Mesenteric fat pad (tissue), 1 donor: ENCODE results near the gene KRT76. TPM values are rescaled to one million over a fixed set of nuclear protein-coding genes. Genes with fewer than 3 reads are reported as not detected.

Source experiments
- DNase-seq: peaks from one replicate; pipeline ENCODE4 v3.0.0-alpha.2; 2020; ENCODE audit warnings: low spot score
- total RNA-seq: library from RNA; stranded (reverse); fragmentation: NEBNext Ultra II Directional; extraction: Animal tissue kit (Norgen Biotek cat#: 25700); gene quantifications from one replicate; pipeline ENCODE4 v1.2.1, GENCODE V29; 2021
- donor health status: DM: yes; HTN: yes; CAD: no.

KRT76 gene
- total RNA-seq, 1 donor from 2014 or later, result not detected

GRCh38 chr12:52787324-52788191 is 10.4 kb upstream of the KRT76 start:
- DNase-seq, result no peak

GRCh38 chr12:52784909-52785308 is 7.8 kb upstream of the KRT76 start:
- no peak for DNase-seq

- DNase-seq, result no peak
Measured at GRCh38 chr12:52783563-52784316, 6.6 kb upstream of the KRT76 start.

GRCh38 chr12:52782502-52782901 is 5.4 kb upstream of the KRT76 start:
- no peak for DNase-seq

- DNase-seq, result peak; percentile 30
Measured at GRCh38 chr12:52781399-52782082, 4.4 kb upstream of the KRT76 start.

GRCh38 chr12:52779914-52780313 is 2.8 kb upstream of the KRT76 start:
- peak; percentile 28 for DNase-seq

- DNase-seq, result peak; percentile 47
Measured at GRCh38 chr12:52778833-52779232, 1.7 kb upstream of the KRT76 start.

GRCh38 chr12:52777566-52777965 is 421 bp upstream of the KRT76 start:
- DNase-seq, result peak; percentile 59

GRCh38 chr12:52776435-52776834 is 710 bp downstream of the KRT76 start:
- DNase-seq, result peak; percentile 74

GRCh38 chr12:52774629-52775250 is 2.4 kb downstream of the KRT76 start:
- peak; percentile 47 for DNase-seq

GRCh38 chr12:52772772-52773171 is 4.4 kb downstream of the KRT76 start:
- DNase-seq, result no peak

- no peak for DNase-seq
Measured at GRCh38 chr12:52772188-52772587, 5.0 kb downstream of the KRT76 start.

- DNase-seq, result no peak
Measured at GRCh38 chr12:52771505-52771904, 5.6 kb downstream of the KRT76 start.

GRCh38 chr12:52771088-52771487 is 6.1 kb downstream of the KRT76 start:
- DNase-seq, result no peak

- DNase-seq, result no peak
Measured at GRCh38 chr12:52769946-52770345, 7.2 kb downstream of the KRT76 start.

GRCh38 chr12:52769354-52769753 is 7.8 kb downstream of the KRT76 start:
- DNase-seq, result no peak

- DNase-seq, result no peak
Measured at GRCh38 chr12:52768479-52769200, 8.5 kb downstream of the KRT76 start.

GRCh38 chr12:52767427-52767826 is 9.7 kb downstream of the KRT76 start:
- no peak for DNase-seq

GRCh38 chr12:52767020-52767379 is 10.1 kb downstream of the KRT76 start:
- DNase-seq, result no peak

- no peak for DNase-seq
Measured at GRCh38 chr12:52766351-52767019, 10.7 kb downstream of the KRT76 start.
